CD4-positive, alpha-beta T cell treated with Interleukin-6 at 100 ng/mL for 8 hours (primary cell): ENCODE results near the gene SNX3.
"Not testable (repeated sequence)": the region's sequence is repeated elsewhere in the genome, so short reads cannot be mapped to it uniquely, and the experiment has no call there.

Experiments
- DNase-seq: peaks from one replicate; pipeline ENCODE4 v3.0.0-alpha.2; 2020; ENCODE audit warnings: mixed read lengths, low spot score

The SNX3 gene

GRCh38 chr6:108260126-108260808 lies 573 bp downstream of the SNX3 start:
- no peak for DNase-seq

DNA sequence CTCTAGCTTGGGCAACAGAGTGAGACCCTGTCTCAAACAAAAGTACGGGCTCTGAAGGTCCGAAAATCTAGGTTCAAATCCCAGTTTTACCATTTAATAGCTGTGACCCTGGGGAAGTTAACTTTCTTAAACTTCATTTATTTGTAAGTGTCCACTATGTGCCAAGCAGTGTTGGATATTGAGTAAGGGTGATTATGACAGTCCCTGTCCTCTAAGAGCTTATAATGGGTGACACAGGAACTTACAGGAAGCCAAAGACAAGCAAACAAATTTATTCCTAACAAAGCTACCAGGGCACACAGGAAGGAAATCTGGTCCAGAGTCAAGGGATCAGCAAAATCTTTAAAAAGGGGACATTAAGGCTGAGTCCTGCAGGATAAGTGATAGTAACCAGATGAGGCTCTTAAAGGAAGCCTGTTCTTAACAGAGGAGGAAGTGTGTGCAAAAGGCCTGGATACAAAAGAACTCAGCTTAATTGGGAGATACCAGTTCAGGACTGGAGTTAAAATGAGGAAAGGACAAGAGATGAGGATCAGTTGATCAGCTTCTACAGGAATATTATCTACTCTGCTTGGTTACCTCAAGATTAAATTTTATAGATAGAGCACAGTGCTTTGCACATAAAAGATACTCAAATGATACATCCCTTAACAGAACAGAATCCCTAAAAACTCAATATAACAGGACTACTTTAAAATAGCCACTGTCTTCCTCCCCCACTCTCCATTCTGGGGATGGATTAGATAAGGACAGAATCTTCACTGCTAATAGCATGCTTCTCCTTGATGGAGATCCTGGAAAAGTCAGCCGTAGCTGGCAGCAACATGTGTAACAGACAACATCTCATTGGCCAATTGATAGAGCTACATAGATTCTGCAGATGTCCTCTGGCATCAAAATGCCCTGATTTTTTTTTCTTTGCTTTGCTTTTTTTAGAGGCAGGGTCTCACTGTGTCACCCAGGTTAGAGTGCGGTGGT lies 6.1 kb downstream of the SNX3 start:
- DNase-seq, result no peak

DNA sequence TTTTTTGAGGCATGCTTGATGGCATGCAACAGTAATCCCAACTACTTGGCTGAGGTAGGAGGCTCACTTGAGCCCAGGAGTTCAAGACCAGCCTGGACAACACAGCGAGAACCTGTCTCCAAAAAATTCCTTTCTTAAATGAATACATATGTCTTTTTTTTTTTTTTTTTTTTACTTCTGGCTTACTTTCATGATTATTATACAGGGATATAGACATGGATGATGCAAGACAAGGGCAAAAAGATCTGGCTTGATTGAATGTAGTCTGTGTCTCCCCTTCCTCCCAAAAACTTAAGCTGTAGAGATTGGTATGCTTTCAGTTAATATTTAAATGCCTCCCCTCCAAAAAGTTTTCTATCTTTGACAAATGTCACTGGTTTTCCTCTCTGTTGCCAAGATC lies 7.6 kb downstream of the SNX3 start:
- DNase-seq, result no peak

- DNase-seq, result no peak
These were observed 8.8 kb downstream of the SNX3 start for GRCh38 chr6:108252055-108252454.

GRCh38 chr6:108251252-108251651 lies 9.6 kb downstream of the SNX3 start:
- DNase-seq, result no peak

GRCh38 chr6:108250240-108250866 lies 10.5 kb downstream of the SNX3 start:
- DNase-seq, result no peak

DNA sequence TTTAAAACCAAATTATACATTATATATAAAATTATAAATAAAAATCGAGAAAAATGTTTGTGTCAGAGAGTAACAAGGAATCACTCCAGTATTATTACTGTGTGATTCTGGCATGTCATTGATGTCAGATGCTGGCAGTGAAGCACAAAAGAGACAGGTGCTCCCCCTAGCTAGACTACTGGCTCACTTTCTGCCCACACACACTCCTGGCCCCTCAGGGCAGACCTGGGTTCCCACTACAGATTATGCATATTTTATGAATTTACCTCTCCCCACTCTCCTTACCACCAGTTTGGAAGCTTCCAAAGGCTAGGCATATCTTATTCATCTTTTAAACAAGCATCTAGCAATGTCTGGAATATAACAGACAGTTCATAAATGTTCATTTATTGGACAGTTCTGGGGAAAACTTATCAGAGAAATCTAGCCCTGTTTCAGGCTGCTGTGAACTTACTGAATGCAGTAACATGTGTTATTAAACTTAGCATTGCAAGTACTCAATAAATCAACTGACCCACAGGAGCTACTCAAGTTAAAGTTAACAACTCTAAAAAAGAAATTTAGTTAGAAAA lies 12.8 kb downstream of the SNX3 start:
- DNase-seq, result no peak

DNA sequence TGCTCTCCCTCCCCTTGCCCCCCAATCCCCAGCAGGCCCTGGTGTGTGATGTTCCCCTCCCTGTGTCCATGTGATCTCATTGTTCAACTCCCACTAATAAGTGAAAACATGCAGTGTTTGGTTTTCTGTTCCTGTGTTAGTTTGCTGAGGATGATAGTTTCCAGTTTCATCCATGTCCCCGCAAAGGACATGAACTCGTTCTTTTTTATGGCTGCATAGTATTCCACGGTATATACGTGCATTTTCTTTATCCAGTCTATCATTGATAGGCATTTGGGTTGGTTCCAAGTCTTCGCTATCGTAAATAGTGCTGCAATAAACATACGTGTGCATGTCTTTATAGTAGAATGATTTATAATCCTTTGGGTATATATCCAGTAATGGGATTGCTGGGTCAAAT lies 15.7 kb downstream of the SNX3 start:
- DNase-seq, result not testable (repeated sequence)

DNA sequence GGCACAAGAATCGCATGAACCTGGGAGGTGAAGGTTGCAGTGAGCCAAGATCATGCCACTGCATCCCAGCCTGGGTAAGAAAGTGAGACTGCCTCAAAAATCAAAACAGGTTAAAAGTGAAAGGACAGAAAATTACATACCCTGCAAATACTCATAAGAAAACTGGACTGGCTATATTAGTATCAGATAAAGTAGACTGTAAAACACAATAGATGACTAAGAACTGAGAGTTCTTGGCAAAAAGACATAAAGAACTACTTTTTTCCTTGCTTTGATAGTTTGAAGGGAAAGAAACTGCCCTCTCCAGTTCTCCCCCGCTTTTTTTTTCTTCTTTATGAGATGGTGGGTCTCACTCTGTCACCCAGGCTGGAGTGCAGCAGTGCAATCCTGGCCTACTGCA lies 17.0 kb downstream of the SNX3 start:
- DNase-seq, result no peak

DNA sequence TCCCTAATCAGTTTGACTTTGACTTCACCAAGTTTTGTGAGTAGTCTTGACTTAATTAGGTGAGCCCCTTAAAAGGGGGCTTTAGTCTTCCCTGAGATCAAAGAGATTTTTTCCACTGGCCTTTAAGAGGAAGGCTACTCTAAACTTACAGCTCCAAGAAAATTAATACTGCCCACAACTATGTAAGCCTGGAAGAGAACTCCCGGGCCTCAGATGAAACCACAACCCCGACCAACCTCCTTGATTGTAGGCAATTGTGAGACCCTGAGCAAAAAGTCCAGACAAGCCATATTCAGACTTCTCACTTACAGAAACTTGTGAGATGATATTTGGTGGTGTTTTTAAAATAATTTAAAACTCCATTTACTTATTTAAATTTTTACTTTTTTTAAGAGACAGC lies 18.1 kb downstream of the SNX3 start:
- DNase-seq, result no peak

DNA sequence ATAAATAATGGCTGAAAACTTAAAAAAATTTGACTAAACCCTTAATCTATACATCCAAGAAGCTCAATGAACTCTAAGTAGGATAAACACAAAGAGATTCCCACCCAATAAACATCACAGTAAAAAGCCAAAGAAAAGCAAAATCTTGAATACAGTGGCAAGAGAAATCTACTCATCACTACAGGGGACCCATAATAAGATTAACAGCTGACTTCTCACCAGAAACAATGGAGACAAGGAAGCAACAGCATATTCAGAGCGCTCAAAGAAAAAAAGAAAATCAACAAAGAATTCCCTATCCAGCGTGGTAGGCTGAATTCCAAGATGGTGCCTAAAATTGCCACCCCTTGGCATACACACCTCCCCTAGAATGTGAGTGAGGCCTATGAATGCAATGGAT lies 18.6 kb downstream of the SNX3 start:
- no peak for DNase-seq

DNA sequence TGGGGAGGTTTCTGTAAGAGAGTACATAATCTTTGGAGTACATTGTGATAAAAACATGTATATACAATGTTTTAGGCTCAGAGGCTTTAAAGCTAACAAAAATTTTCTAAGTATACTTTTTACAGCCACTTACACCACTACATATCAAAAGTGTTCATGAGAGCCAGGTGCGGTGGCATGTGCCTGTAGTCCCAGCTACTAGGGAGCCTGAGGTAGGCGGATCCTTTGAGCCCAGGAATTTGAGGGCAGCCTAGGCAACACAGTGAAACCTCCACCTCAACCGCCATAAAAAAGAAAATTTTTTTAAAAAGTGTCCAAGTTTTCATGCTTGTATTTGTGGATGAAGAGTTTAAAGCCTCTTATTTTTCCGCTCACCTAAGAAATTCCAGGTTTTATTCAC lies 22.5 kb downstream of the SNX3 start:
- DNase-seq, result no peak

DNA sequence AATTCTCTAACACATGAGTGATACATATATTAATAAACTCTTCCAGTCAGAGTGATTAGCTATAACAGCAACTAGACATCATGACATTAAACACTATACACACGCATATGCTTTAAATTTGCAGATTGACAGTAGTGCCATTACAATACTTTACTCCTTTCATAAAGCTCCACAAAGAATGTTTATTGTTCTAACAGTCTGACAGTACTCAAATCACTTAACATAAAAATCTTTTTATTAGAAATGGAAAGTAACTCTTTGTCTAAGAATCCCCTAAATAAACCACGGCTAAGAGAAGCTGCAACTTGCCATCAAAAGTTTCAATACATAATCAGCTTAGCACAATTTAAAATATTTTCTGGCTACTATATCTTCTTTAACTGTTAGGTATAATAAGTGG lies 24.0 kb downstream of the SNX3 start:
- DNase-seq, result no peak

DNA sequence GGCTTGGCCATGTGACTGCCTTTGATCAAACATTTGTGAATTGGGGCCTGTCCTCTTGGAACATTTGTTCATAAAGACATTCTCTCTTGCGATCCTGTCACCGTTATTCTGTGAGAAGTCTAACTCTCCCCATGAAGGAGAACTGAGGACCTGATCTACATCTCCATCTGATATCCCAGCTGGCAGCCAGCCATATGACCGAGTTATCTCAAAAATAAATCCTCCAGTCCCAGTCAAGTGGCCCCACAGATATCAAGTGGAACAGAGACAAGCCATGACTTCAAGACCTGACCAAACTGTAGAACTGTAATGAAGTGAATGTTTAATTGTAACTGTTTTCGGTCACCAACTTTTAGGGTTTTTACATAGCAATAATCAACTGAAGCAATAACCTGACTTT lies 25.7 kb downstream of the SNX3 start:
- no peak for DNase-seq

DNA sequence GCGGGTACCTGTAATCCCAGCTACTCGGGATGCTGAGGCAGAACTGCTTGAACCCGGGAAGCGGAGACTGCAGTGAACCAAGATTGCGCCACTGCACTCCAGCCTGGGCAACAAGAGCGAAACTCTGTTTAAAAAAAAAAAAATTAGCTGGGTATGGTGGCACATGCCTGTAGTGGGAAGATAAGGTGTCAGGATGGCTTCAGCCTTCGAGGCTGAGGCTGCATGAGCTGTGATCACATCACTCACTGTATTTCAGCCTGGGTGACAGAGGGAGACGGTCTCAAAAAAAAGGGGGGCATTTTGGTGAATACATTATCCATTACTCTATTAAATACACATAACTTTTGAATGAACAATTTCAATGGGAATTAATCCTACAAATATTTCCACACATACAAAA lies 32.4 kb downstream of the SNX3 start:
- no peak for DNase-seq

DNA sequence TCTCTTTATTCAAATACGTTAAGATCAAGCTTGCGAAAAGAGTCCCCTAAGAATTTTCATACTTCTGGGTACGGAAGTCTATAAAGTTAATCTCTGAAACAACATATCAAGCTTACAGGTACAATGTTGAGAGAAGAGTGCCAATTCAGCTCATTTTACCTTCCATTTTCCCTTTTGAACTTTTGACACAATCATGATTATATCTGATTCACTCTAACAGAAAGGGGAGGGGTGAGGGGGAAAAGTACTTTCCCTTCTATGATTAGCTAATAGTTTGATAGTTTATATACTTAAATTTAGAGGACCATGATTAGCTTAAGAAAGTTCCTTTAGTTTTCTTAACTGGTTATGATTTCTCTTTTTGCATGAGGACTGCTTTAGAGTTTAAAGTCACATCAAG lies 33.5 kb downstream of the SNX3 start:
- DNase-seq, result no peak

- DNase-seq, result no peak
These were observed 38.3 kb downstream of the SNX3 start for GRCh38 chr6:108222504-108222903.

GRCh38 chr6:108222064-108222463 lies 38.8 kb downstream of the SNX3 start:
- DNase-seq, result no peak

GRCh38 chr6:108211671-108212070 lies 49.2 kb downstream of the SNX3 start:
- no peak for DNase-seq

GRCh38 chr6:108210556-108210955 lies 50.3 kb downstream of the SNX3 start:
- DNase-seq, result no peak

GRCh38 chr6:108209738-108210137 lies 51.1 kb downstream of the SNX3 start:
- no peak for DNase-seq

- no peak for DNase-seq
These were observed 53.8 kb downstream of the SNX3 start for GRCh38 chr6:108207013-108207412.
